HG03060 (cell line): ENCODE data around the gene MANBA.

ENCODE experiments used
- ATAC-seq: cut with Tn5 transposase; IDR thresholded peaks from one replicate; pipeline ENCODE4 v1.9.1; 2021; ENCODE audit warnings: low read depth, moderate number of reproducible peaks; ENCODE audit not compliant: unreplicated experiment

Gene MANBA

DNA sequence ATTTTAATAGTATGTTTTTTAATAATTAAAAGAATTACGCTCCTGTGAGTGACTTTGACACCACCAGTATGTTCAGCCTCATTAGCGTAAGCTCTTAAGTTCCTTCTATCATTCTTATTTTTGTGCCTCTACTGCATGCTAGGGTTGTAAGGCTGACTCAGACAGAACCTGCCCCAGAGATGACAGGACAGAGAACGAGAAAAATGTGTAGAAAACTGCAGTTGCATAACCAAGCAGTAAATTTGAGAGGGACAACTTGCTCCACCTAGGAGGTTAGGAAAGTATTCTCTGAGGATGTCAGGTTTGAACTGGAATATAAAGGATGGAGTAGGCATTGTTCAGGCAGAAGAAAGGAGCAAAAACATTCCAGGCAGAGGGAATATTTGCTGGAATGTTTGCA lies 160.9 kb downstream of the MANBA start:
- no peak for ATAC-seq

DNA sequence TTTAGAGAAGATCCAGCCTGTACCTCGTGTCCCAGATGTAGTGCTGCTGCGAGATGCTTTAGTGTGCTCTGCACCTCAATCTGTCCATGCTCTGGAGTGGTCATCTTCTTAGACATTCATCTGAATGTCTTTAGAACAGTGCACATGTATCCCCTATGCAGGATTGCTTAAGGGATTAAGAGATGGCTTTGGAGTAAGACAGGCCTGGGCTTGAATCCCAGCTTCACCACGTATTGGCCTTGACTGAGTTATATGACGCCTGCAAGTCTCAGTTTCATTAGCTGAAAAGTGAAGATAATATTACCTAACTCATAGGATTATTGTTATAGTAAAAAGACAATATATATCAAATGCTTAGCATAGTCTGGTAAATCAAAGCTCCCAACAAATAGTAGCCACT lies 161.3 kb downstream of the MANBA start:
- no peak for ATAC-seq

DNA sequence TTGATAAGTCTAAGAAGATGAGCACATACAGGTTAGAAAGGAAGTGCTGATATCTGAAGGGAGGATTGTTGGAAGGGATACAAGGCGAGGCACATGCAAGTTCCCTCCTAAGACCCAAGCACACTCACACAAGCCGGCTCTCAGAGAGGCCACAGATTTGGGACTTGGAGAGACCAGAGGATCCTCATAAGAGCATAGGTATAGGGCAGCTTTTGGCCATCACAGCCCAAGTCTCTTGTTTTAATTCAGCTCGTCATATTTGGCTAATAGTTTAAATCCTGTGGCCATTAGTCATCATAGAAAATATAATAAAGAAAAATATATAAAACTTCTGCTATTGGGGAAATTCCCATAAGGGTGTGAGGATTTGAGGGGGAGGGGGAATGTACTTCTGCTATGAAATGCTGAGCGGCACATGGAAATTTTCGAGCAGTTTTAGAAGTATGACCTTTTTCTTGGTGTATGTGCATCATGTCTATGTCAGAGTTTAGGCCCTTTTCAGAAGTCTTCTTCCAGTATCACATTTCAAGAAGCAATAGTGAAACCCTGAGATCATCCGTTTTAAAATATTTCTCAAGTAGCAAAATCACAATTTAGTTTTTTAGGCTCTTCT lies 161.9 kb downstream of the MANBA start:
- no peak for ATAC-seq

DNA sequence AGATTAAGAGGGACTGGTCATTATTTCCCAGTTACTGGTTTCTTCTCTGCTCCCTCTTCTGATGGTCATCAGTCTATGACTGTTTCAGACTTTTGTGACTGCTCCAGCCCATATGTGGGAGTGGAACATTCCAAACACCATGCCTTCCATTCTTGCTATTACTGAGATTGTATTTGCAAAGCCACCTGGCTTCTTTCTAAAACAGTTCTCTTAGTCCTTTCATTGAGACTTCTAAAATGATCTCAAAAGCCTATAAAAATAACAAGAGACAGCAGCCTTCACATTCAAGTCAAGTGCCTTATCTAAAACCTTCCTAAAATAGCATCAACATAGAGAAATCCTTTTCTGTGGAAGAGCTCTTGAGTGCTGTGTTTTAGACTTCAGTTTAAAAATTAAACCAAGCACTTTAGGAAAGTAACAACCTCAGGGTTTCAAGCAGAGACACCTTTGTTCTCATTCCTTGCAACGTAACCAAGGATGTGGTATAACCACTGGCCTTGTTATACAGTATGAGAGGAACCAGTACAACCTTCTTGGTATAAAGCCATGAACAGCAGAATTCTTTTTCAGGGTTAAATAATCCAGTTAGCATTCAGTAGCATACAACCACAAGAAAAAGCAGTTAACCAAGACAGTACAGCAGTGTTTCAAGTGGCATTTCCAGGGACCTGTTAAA lies 162.5 kb downstream of the MANBA start:
- no peak for ATAC-seq

DNA sequence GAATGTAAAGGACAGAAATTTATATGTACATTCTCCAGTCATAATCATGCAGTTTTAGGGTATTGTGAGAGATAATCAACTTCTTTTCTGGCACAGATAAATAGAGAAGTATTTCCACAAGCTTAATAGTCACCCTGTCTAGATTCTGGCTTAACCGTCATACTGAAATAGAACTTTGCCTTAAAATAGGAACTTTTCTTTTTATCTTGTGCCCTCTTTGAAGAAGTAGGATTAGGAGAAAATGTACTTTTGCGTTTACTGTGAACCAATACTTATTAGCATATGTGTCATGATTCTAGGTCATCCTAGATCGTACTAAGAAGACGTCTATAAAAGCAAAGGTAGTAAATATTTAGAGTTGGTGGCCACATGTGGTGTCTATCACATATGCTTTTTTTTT lies 164.2 kb downstream of the MANBA start:
- no peak for ATAC-seq

DNA sequence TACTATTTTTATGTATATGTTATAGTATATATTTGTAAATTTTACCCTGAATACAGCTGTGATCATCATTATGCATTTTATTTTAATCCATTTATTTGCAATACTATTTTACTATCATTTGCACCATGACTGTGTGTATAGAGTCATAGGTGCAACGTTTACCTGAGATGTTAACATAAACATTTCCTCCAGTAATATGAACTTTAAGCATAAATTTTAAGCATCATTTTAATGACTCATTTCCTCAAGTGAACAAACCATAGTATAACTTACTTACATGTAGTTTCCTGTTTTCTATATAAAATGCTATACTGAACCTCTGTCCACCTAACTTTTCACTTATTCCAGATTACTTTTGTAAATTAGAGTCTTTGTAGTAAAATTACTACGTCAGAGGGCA lies 166.8 kb downstream of the MANBA start:
- no peak for ATAC-seq

DNA sequence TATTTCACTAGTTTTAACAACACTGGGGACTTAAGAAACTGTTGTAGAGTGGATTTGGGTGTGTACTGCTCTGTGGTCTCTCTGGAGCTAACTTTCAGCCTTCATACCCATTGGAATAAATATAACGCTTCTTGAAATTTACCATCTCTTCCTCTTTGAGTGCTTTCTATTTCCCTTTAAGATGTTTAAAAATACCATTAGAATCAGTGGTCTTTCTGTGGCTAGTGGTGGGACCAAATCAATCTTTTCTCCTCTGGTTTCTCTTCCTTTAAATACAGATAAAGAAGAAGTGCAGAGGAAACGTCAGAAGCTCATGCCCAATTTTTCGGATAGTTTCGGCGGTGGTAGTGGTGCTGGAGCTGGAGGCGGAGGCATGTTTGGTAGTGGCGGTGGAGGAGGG lies 167.6 kb downstream of the MANBA start:
- no peak for ATAC-seq

DNA sequence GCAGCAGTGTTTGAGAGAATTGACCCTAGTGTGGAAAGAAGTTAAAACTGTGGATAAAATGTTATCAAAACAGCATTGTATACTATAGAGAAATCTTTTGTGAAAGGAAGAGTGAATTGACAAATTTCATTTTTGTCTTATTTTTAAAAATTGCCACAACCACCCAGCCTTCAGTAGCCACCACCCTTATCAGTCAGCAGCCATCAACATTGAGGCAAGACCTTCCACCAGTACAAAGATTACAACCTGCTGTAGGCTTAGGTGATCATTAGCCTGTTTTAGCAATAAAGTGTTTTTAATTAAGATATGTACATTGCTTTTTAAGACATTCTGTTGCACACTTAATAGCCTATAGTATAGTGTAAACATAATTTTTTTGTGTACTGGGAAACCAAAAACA lies 168.5 kb downstream of the MANBA start:
- ATAC-seq: no peak

DNA sequence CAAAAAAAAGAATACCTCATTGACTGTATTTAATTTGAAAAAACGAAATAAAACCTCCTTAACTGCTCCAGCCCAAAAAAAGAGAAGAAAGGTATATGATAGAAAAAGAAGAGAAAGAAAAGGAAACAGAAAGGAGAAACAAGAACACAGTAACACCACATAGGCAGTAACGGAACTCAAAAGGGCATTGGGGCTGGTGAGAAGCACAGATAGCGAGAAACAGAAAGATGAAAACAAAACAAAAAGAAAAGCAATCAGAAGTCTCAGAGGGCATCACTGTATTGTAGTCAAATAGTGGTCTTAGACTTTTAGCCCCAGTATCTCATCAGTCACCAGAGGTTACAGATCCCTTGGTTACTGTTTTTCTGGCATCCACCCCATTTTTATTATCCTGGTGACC lies 171.0 kb downstream of the MANBA start:
- no peak for ATAC-seq

DNA sequence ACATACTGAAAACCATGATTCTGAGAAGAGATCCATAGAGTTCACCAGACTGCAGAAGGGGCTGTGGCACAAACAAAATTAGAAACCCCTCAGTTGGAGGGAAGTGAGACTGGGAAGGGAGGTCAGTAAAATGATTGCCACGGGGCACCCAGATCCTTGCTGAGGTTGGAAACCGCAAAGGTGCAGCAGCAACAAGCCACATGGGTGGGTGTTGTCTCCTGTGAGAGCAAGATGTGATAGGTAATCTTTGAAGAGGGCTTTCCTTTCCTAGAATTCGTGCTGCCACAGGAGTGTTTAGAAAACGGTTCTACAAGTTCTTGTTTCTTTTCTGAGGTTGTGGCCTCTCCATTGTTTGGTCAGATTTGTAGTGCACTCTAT lies 174.1 kb downstream of the MANBA start:
- no peak for ATAC-seq

DNA sequence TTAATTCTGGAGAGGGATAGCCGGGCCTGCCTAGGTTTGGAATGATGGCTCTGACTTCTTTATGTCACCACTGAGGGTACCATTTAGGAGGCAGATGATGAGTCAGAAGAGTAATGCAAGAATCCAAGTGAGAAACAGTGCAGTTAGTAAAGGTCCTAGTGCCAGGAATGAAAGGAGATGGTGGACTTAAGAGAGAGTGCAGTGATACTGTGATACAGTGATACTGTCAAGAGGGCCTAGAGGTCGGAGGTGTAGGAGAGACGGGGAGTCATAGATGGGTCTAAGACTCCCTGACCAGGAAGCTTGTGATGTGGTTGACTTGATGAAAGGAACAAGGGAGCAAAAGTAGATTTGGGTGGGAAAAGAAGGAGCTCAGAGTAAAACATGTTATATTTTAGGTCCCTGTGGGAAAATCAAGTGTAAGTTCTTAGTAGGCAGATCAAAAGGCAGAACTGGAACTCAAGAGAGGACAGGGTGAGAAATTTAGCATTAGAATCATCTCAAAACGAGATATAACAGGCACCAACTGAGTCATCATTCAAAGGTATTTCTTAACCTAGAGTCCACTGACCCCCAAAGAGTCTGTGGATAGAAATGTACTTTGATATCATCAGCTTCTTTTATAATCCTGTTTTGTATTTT lies 174.6 kb downstream of the MANBA start:
- ATAC-seq: no peak

DNA sequence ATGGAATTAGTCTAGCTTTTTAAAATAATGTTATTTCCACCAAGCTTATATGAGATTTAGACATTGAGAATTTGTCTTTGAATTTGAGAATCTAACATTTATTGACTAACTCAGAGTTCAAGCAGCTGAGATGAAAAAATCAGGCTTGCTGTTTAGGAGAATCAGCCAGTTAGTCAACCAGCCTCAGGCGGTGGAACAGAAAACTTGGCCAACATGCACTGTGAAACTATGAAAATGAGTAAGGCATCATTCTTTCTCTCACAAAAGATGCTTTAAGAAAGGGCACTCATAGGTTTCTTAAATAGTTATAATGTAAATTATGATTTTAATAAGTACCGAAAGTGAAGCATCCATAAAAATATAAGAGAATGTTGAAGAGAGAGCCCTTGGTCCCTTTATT lies 175.4 kb downstream of the MANBA start:
- ATAC-seq: no peak

DNA sequence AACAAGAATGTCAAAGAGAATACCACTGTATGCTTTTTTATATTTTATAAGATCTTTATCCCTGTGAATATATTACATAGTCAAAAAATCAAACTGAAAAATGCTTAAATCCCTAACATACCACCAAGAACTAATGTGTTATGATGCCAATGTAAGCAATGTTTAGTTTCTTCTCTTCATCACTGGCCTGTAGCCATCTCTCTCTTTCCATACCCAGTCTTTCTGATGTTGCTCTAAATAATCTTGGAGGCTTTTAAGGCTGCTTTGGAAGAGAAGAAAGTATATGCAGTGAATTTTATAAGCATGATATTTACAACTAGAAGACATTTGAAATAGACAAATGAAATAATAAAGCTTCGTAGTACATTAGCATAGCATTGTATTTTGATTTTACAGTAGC lies 176.7 kb downstream of the MANBA start:
- no peak for ATAC-seq
